Heart left ventricle (tissue), 16 donors: Measurements from ENCODE around the gene ACCS. TPM values are rescaled to one million over a fixed set of nuclear protein-coding genes. Genes with fewer than 3 reads are reported as not detected.

Experiments
- ATAC-seq, 4 donors: fragments of 200-7000 bp; cut with Tn5 transposase; one replicate each; pipeline ENCODE4 v1.9.1; 2020 to 2022; ENCODE audit warnings: moderate library complexity in 4 of 4, mild to moderate bottlenecking in 3 of 4, moderate number of reproducible peaks in 1 of 4
- DNase-seq, 5 donors: peaks; one replicate each; pipeline ENCODE4 v3.0.0-alpha.2; 2020
- H3K27ac ChIP-seq, 12 donors: fragments of 200-600 bp; sonication (generic) in 4 of 12; one replicate each; pipeline versions ENCODE4 v1.5.0 to v1.8.0; 2016 to 2022; ENCODE audit warnings: mild to moderate bottlenecking in 2 of 12
- H3K27me3 ChIP-seq, 9 donors: fragments of 200-600 bp; sonication (generic) in 2 of 9; one replicate each; pipeline versions ENCODE4 v1.5.1 to v1.8.0; 2016 to 2022; ENCODE audit warnings: mild to moderate bottlenecking in 3 of 9
- H3K36me3 ChIP-seq, 9 donors: fragments of 200-600 bp; sonication (generic) in 2 of 9; one replicate each; pipeline versions ENCODE4 v1.5.0 to v1.8.0; 2018 to 2022; ENCODE audit warnings: mild to moderate bottlenecking in 2 of 9
- H3K4me1 ChIP-seq, 12 donors: fragments of 200-600 bp; sonication (generic) in 4 of 12; one replicate each; pipeline versions ENCODE4 v1.5.0 to v1.8.0; 2016 to 2022; ENCODE audit warnings: mild to moderate bottlenecking in 3 of 12
- H3K4me3 ChIP-seq, 12 donors: fragments of 200-600 bp; sonication (generic) in 4 of 12; one replicate each; pipeline versions ENCODE4 v1.5.0 to v1.8.0; 2017 to 2022; ENCODE audit warnings: mild to moderate bottlenecking in 9 of 12, moderate library complexity in 4 of 12
- H3K9me3 ChIP-seq, 12 donors: fragments of 200-600 bp; sonication (generic) in 4 of 12; one replicate each; pipeline versions ENCODE4 v1.5.0 to v1.8.0; 2016 to 2022; ENCODE audit warnings: mild to moderate bottlenecking in 1 of 12
- CTCF ChIP-seq, 12 donors: fragments of 200-600 bp; sonication (generic) in 4 of 12; IDR thresholded peaks; one replicate each; pipeline versions ENCODE4 v1.5.0 to v1.8.0; 2018 to 2022; ENCODE audit warnings: antibody characterized with exemption in 12 of 12, mild to moderate bottlenecking in 5 of 12
- POLR2A ChIP-seq, 2 donors: fragments of 450-650 bp; IDR thresholded peaks; one replicate each; pipeline ENCODE4 v1.6.1; 2017; ENCODE audit warnings: antibody characterized with exemption in 2 of 2, mild to moderate bottlenecking in 2 of 2, moderate library complexity in 2 of 2
- WGBS, 4 donors: extraction: QIAGEN DNeasy Blood & Tissue Kit in 2 of 4; methylation state at CpG; one replicate each; pipeline versions ENCODE4 v1.1.5 to v1.1.7; 2013 to 2018; 5-methylcytosine and 5-hydroxymethylcytosine counted together
- intact Hi-C, 10 donors: fragments of 100-400 bp; cut with DNase I; formaldehyde crosslinking; loops; one replicate each; pipeline versions ENCODE4 v1.11.1 to v1.14.2; 2022
- polyA plus RNA-seq, 2 donors: library from polyadenylated mRNA; stranded (reverse); fragments of 200-250 nt; gene quantifications; one replicate each; pipeline ENCODE4 v1.2.3, GENCODE V29; 2013
- total RNA-seq, 9 donors: library from RNA; depleted of rRNA in 2 of 9; stranded (reverse); fragments of >200 nt in 2 of 9; fragmentation: NEBNext Ultra II Directional in 3 of 9; extraction: Animal tissue kit (Norgen Biotek cat#: 25700) in 3 of 9; gene quantifications; one replicate each; pipeline versions ENCODE4 v1.1.0 to v1.2.4, GENCODE V29; 2016 to 2023
- donor health status: ischemic (EF 13 %, LVEDD 7.1; RV severe dilation, severe dysfunction).
- donor health status: healthy with polysubstance abuse.
- donor health status: DM: no; HTN: yes; CAD: no.
- donor health status: DM: no; HTN: no; CAD: no.
- donor health status: ischemic (EF 25% LVEDD 6.9; RV normal size, moderate dysfunction).
- donor health status: ischemic (EF 25% LVEDD 5.7; RV mildly dilated, moderate dysfunction).
- donor health status: healthy.
- donor health status: DM: yes; HTN: yes; CAD: no.
- donor health status: ischemic (EF 35%, LVEDD 5.7; RV mildly dilated, moderate dysfunction).
- donor health status: nonischemic (EF 11% LVEDD 7.7; RV severe dilation, severe dysfunction).
- donor health status: DM: yes; HTN: yes; CAD: no.
- donor health status: PGD.
- donor health status: ischemic (EF 29% LVEDD 5.4; RV normal size, mild dysfunction).
- donor health status: nonischemic (EF 23%, LVEDD 6.1; RV moderate dilation, normal function).

Gene ACCS
- total and polyA plus RNA-seq, 11 donors = 1.6 to 16.7 (median 8.3) TPM

DNA sequence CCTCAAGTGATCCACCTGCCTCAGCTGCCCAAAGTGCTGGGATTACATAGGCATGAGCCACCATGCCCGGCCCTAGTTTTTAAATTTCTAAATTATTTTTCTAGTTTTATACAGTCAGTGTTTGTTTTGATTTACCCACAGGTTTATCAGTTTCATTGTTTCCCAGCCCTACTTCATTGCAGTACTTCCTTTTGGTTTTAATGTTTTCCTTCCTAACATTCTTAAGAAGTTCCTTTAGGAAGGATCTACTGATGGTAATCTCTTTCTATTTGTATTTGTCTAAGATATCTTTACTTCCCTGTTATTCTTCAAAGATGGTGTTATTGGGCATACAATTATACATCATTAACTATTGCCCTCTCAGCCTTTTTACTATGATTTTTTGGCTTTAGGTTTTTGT, 24.5 kb downstream of the ACCS start:
- Histone ChIP-seq H3K4me1 (peaks cover 0 to 14% (median 9%) of the 10 kb centered on the region in 12 donors), H3K36me3 (peaks cover 0 to 6% (median 0%) of the 10 kb centered on the region in 9 donors), H3K9me3 (peaks cover 0 to 5% (median 0%) of the 10 kb centered on the region in 12 donors), H3K27ac (no peak overlapping the region), H3K27me3 (no peaks in the 10 kb centered on the region), H3K4me3 (no peak overlapping the region)
- intact Hi-C loops = loop anchor here in 5 of 10 donors (5.0 to 10.0 kb wide), 3 partner anchors 444 to 524 kb away; no protein-coding TSS in a partner anchor
- TF ChIP-seq POLR2A (IDR thresholded peaks at IDR 0.05) = no peak
- no peak for TF ChIP-seq CTCF (IDR thresholded peaks at IDR 0.05)
- DNase-seq (no peak), ATAC-seq (no peak)
- 65 to 74% (median 69%) methylated on average over 1 of the region's 1 CpG for WGBS, 4 donors

DNA sequence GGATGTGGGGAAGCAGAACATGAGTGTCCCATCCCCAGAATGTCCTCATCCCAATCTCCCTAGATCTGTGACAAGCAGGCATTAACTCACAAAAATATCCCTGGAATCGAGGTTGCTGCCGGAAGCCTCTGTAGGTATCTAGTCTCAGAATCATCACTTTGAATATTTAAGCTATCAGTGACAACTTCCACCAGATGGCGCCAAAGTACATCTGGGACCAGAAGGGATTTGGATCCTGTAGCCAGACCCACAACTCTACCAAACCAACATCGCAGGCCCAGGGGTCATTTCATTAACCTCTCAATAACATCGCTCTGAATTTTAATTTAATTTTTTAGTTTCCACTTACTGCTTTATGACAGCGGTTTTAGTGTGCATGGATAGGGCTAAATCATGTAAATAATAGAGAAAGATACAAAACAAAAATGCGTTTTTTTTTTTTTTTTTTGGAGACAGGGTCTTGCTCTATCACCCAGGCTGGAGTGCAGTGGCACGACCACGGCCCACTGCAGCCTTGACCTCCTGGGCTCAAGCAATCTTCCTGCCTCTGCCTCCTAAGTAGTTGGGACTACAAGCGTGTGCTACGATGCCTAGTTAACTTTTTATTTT, 28.3 kb downstream of the ACCS start:
- ATAC-seq (peak; percentile 28 to 67 (median 42)), DNase-seq (peak in 4 of 5 donors; percentile 80 to 85 (median 82))
- WGBS, 4 donors = 25 to 30% (median 29%) methylated on average over 11 of the region's 11 CpGs
- TF ChIP-seq POLR2A (IDR thresholded peaks at IDR 0.05) (no peak), CTCF (IDR thresholded peaks at IDR 0.05) (peak; percentile 69 to 89 (median 81))
- no peaks in the 10 kb centered on the region for H3K9me3 ChIP-seq
- H3K27me3 ChIP-seq = no peaks in the 10 kb centered on the region
- H3K4me1 ChIP-seq = peaks cover 0 to 29% (median 22%) of the 10 kb centered on the region in 12 donors
- no peak overlapping the region for H3K4me3 ChIP-seq
- no peak overlapping the region for H3K27ac ChIP-seq
- H3K36me3 ChIP-seq = no peaks in the 10 kb centered on the region
- intact Hi-C loops = loop anchor here in 7 of 10 donors (1.0 to 10.0 kb wide), 5 partner anchors 440 to 520 kb away; no protein-coding TSS in a partner anchor

GRCh38 chr11:44095506-44096359, 29.7 kb downstream of the ACCS start, which contains the start of gene EXT2:
EXT2 (plus strand) TSS chr11:44095678; CDS start chr11:44107713, 12,035 bp downstream.
- Histone ChIP-seq H3K4me3 (peak within 1 kb of the TSS; percentile 70 to 99 (median 90)), H3K36me3 (no peaks in the 10 kb centered on the region), H3K4me1 (peaks cover 0 to 29% (median 22%) of the 10 kb centered on the region in 12 donors), H3K9me3 (no peaks in the 10 kb centered on the region), H3K27ac (peak within 1 kb of the TSS; percentile 62 to 95 (median 84)), H3K27me3 (no peaks in the 10 kb centered on the region)
- 0 to 1% (median 1%) methylated on average over 30 to 83 of the region's 83 CpGs for WGBS, 4 donors
- DNase-seq = peak; percentile 88 to 96 (median 92)
- TF ChIP-seq POLR2A (IDR thresholded peaks at IDR 0.05) = peak in 1 of 2 donors; percentile 66
- peak; percentile 78 to 96 (median 92) for TF ChIP-seq CTCF (IDR thresholded peaks at IDR 0.05)
- intact Hi-C loops = loop anchor here in 7 of 10 donors (2.0 to 10.0 kb wide), 4 partner anchors 439 to 519 kb away; no protein-coding TSS in a partner anchor
- ATAC-seq = peak; percentile 94 to 98 (median 97)
